OCI-LY7 (cell line): ENCODE measurements around the gene THOP1. TPM values are rescaled to one million over a fixed set of nuclear protein-coding genes. Genes with fewer than 3 reads are reported as not detected.

Experiments
- BruUV-seq: library from RNA; stranded (reverse); fragments of 400-500 nt; replicated peaks from 2 replicates; lab custom pipeline; 2021; lab: Mats Ljungman, UMichigan
- CTCF ChIA-PET: fragments of 300-600 bp; sonication (Branson Sonifier 250); formaldehyde crosslinking; loops from one replicate; lab custom pipeline; 2022; ENCODE audit warnings: antibody characterized with exemption; ENCODE audit not compliant: unreplicated experiment; lab: Charles Lee
- POLR2A ChIA-PET: fragments of 300-600 bp; sonication (Branson Sonifier 250); formaldehyde crosslinking; loops from one replicate; lab custom pipeline; 2022; ENCODE audit warnings: antibody characterized with exemption; lab: Charles Lee
- DNase-seq: peaks from one replicate; pipeline ENCODE4 v3.0.0-alpha.2; 2015; ENCODE audit warnings: low spot score
- H2AFZ ChIP-seq: fragments of 200-600 bp; sonication (generic), shearing (Covaris generic); 2 replicates; pipeline ENCODE4 v1.6.1; 2014; ENCODE audit warnings: mild to moderate bottlenecking, antibody characterized with exemption, low read length, moderate library complexity
- H3K27ac ChIP-seq: fragments of 200-600 bp; sonication (generic); 2 replicates; pipeline ENCODE4 v1.5.1; 2014; ENCODE audit warnings: mixed run types, low read depth, mild to moderate bottlenecking, moderate library complexity, low read length, inconsistent platforms; ENCODE audit not compliant: poor library complexity, severe bottlenecking
- H3K36me3 ChIP-seq: fragments of 200-600 bp; sonication (generic); 2 replicates; pipeline ENCODE4 v1.6.1; 2014; ENCODE audit warnings: mild to moderate bottlenecking, antibody characterized with exemption, low read length, moderate library complexity, mixed read lengths; ENCODE audit not compliant: insufficient read depth
- H3K4me1 ChIP-seq: fragments of 200-600 bp; sonication (generic); 2 replicates; pipeline ENCODE4 v1.5.1; 2014; ENCODE audit warnings: mild to moderate bottlenecking, low read length; ENCODE audit not compliant: insufficient read depth, poor library complexity, severe bottlenecking
- H3K4me2 ChIP-seq: fragments of 200-600 bp; sonication (generic); 2 replicates; pipeline ENCODE4 v1.6.1; 2014; ENCODE audit warnings: mild to moderate bottlenecking, low read length
- H3K4me3 ChIP-seq: fragments of 200-600 bp; sonication (generic); 2 replicates; pipeline ENCODE4 v1.5.1; 2014; ENCODE audit warnings: mild to moderate bottlenecking, low read depth, low read length; ENCODE audit not compliant: poor library complexity, severe bottlenecking
- H3K79me2 ChIP-seq: fragments of 200-600 bp; sonication (generic); 2 replicates; pipeline ENCODE4 v1.6.1; 2016; ENCODE audit warnings: low read depth, mild to moderate bottlenecking, low read length, moderate library complexity, mixed read lengths; ENCODE audit not compliant: insufficient read depth
- H3K9me2 ChIP-seq: fragments of 200-600 bp; sonication (generic); 2 replicates; pipeline ENCODE4 v1.6.1; 2016; ENCODE audit warnings: mild to moderate bottlenecking, low read length, mixed read lengths; ENCODE audit not compliant: insufficient read depth
- H3K9me3 ChIP-seq: fragments of 200-600 bp; sonication (generic); 2 replicates; pipeline ENCODE4 v1.6.1; 2014; ENCODE audit warnings: mild to moderate bottlenecking, mixed run types, low read length, mixed read lengths
- H4K20me1 ChIP-seq: fragments of 200-600 bp; sonication (generic); 2 replicates; pipeline ENCODE4 v1.6.1; 2014; ENCODE audit warnings: mild to moderate bottlenecking, antibody characterized with exemption, low read length, moderate library complexity, mixed read lengths; ENCODE audit not compliant: insufficient read depth
- EZH2phosphoT487 ChIP-seq: fragments of 200-600 bp; sonication (generic); IDR thresholded peaks from 2 replicates; pipeline ENCODE4 v1.6.1; 2018; ENCODE audit warnings: low read depth, borderline replicate concordance, mild to moderate bottlenecking, mixed run types, antibody characterized with exemption, low read length, moderate library complexity, mixed read lengths
- intact Hi-C: fragments of 100-400 bp; cut with micrococcal nuclease; formaldehyde crosslinking; loops from one replicate; pipeline ENCODE4 v1.10.0; 2022; ENCODE audit not compliant: unreplicated experiment
- total RNA-seq, 2 experiments: library from RNA; depleted of rRNA in 1 of 2; stranded (reverse); fragments of >200 nt in 1 of 2; shearing (Covaris generic) in 1 of 2; gene quantifications; 2 replicates each; pipeline ENCODE4 v1.2.3, GENCODE V29; 2014 to 2022
- TF ChIP-seq, protein P1 (sequence below): fragments of 200-600 bp; sonication (generic); conservative IDR thresholded peaks from 2 replicates; pipeline ENCODE4 v1.5.1; 2014; ENCODE audit warnings: mild to moderate bottlenecking, antibody characterized with exemption, low read length, moderate library complexity, mixed read lengths

THOP1 gene
- total RNA-seq, 2 experiments from 2014 or later: 170 to 191 TPM

DNA sequence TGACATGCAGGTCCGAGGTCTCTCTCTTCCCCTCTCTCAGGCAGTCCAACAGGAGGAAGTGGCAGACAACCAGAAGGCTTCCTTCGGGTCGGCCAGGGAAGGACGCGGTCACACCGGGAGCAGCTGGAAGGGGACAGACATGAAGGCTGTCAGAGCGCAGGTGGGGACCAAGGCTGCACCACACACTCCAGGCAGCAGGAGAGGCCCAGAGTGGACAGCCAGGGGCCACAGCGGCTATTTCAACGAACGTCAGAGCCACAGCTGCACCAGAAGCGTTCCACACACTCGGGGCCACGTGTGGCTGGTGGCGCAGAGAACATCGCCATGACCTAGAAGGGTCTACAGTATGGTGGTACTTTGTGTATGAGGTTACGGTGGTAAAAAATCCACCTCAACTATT lies 29.5 kb upstream of the THOP1 start:
- Histone ChIP-seq H3K9me2 (no peaks in the 10 kb centered on the region), H3K9me3 (no peaks in the 10 kb centered on the region), H3K4me1 (no peaks in the 10 kb centered on the region), H3K79me2 (no peaks in the 10 kb centered on the region), H3K4me2 (no peak overlapping the region), H3K27ac (no peak overlapping the region), H3K36me3 (peaks cover 73% of the 10 kb centered on the region), H4K20me1 (no peaks in the 10 kb centered on the region), H2AFZ (no peak overlapping the region), H3K4me3 (no peak overlapping the region)
- TF ChIP-seq, protein P1, sequence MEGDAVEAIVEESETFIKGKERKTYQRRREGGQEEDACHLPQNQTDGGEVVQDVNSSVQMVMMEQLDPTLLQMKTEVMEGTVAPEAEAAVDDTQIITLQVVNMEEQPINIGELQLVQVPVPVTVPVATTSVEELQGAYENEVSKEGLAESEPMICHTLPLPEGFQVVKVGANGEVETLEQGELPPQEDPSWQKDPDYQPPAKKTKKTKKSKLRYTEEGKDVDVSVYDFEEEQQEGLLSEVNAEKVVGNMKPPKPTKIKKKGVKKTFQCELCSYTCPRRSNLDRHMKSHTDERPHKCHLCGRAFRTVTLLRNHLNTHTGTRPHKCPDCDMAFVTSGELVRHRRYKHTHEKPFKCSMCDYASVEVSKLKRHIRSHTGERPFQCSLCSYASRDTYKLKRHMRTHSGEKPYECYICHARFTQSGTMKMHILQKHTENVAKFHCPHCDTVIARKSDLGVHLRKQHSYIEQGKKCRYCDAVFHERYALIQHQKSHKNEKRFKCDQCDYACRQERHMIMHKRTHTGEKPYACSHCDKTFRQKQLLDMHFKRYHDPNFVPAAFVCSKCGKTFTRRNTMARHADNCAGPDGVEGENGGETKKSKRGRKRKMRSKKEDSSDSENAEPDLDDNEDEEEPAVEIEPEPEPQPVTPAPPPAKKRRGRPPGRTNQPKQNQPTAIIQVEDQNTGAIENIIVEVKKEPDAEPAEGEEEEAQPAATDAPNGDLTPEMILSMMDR: no peak
- TF ChIP-seq EZH2phosphoT487: no peak
- ChIA-PET POLR2A (no interaction called here), CTCF (no interaction called here)
- no peak for DNase-seq
- intact Hi-C loops: no loop called here
- BruUV-seq: no TSS peak

DNA sequence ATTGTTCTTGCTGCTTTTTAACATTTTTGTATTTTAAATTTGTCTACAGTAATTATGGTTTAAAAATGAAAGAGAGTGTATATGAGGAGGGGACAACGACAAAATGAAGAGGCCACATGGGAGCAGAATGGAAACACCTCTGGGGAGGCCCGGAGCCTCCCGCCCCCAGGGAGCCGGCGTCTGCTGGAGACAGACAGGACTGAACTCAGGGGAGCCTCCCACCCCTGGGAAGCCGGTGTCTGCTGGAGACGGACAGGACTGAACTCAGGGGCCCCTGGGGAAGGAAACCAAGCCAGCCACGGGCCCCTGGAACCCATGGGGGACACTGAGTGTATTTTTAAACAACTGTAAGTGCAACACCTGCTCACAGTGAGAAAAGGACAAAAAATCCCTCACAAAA lies 28.8 kb upstream of the THOP1 start:
- no TSS peak for BruUV-seq
- no peak overlapping the region for H3K27ac ChIP-seq
- POLR2A ChIA-PET: no interaction called here
- intact Hi-C loops: no loop called here
- H2AFZ ChIP-seq: no peak overlapping the region
- H3K4me3 ChIP-seq: no peak overlapping the region
- no peaks in the 10 kb centered on the region for H3K4me1 ChIP-seq
- H3K9me2 ChIP-seq: no peaks in the 10 kb centered on the region
- no peaks in the 10 kb centered on the region for H4K20me1 ChIP-seq
- TF ChIP-seq, protein P1: no peak
- no peak overlapping the region for H3K4me2 ChIP-seq
- CTCF ChIA-PET: no interaction called here
- no peak for DNase-seq
- peaks cover 80% of the 10 kb centered on the region for H3K36me3 ChIP-seq
- H3K9me3 ChIP-seq: no peaks in the 10 kb centered on the region
- H3K79me2 ChIP-seq: no peaks in the 10 kb centered on the region

DNA sequence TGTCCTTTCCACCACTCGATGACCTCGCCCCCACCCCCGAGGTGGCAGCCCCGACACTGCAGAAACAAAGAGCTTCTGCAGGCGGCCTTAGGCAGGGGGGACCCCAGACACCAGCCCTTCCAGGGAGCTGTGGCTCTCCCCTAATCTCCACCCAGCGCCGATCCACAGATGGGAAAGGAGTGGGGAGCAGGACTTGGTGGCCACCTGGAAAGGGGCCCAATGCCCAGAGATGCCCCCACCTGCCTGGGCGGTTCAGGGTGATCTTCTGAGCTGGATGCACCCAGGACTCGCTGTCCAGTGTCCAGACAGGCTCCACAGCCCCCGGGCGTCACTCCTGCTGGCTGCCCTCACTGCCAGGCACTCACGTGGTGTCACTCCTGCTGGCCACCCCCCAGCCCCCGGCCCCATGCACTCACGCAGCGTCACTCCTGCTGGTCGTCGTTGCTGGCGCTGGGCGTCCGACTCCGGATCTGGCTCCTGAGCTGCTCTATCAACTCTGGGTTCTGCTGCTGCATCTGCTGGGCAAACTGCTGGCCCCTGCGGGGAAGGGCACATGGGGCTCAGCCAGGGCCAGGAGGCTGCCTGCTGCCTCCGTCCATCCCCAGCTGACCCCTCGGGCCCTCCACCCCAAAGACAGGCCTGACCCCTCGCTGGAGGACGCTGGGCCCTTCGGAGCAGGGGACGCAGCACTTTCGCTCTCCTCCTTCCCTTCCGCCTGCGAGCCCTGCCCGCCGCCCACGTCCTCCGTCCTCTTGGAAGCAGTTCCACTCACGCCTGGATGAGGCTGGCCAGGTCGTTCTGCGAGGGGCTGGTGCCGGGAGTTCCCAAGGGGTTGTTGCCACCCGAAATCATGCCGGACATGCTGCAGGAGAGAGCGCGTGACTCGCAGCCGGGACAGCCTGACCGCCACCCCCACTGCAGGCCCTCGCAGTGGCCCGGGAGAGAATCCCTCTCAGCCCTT lies 28.1 kb upstream of the THOP1 start:
- Histone ChIP-seq H3K79me2 (no peaks in the 10 kb centered on the region), H3K9me2 (no peaks in the 10 kb centered on the region), H3K4me1 (no peaks in the 10 kb centered on the region), H4K20me1 (no peaks in the 10 kb centered on the region), H3K36me3 (peaks cover 87% of the 10 kb centered on the region), H3K4me3 (no peak overlapping the region), H2AFZ (no peak overlapping the region), H3K4me2 (no peak overlapping the region), H3K9me3 (no peaks in the 10 kb centered on the region), H3K27ac (no peak overlapping the region)
- ChIA-PET CTCF (no interaction called here), POLR2A (no interaction called here)
- DNase-seq: no peak
- intact Hi-C loops: no loop called here
- no peak for TF ChIP-seq EZH2phosphoT487
- TF ChIP-seq, protein P1: no peak
- BruUV-seq: no TSS peak
